ENCODE data around the gene NKAIN2. TPM values are rescaled to one million over a fixed set of nuclear protein-coding genes. Genes with fewer than 3 reads are reported as not detected.
"Not testable (repeated sequence)": the region's sequence is repeated elsewhere in the genome, so short reads cannot be mapped to it uniquely, and the experiment has no call there.

Gene NKAIN2
- total RNA-seq, 1 donor: 16.7 TPM

GRCh38 chr6:124400261-124400999 lies 596.8 kb downstream of the NKAIN2 start:
- DNase-seq (ENCODE audit: low read depth in 2 of 3, low spot score in 2 of 3): no peak

GRCh38 chr6:124410425-124410824 lies 606.8 kb downstream of the NKAIN2 start:
- DNase-seq (ENCODE audit: low read depth in 2 of 3, low spot score in 2 of 3): not testable (repeated sequence)

- DNase-seq (ENCODE audit: low read depth in 2 of 3, low spot score in 2 of 3): not testable (repeated sequence)
Observed at GRCh38 chr6:124412657-124413056, 609.0 kb downstream of the NKAIN2 start.

GRCh38 chr6:124420116-124420840 lies 616.6 kb downstream of the NKAIN2 start:
- DNase-seq (ENCODE audit: low read depth in 2 of 3, low spot score in 2 of 3): no peak

GRCh38 chr6:124423621-124424020 lies 620.0 kb downstream of the NKAIN2 start:
- peak in 2 of 3 donors; percentile 1 to 16 for DNase-seq (ENCODE audit: low read depth in 2 of 3, low spot score in 2 of 3)

- no peak for DNase-seq (ENCODE audit: low read depth in 2 of 3, low spot score in 2 of 3)
Observed at GRCh38 chr6:124430740-124431318, 627.2 kb downstream of the NKAIN2 start.

GRCh38 chr6:124432620-124433019 lies 629.0 kb downstream of the NKAIN2 start:
- peak in 1 of 3 donors; percentile 3 for DNase-seq (ENCODE audit: low read depth in 2 of 3, low spot score in 2 of 3)

- no peak for DNase-seq (ENCODE audit: low read depth in 2 of 3, low spot score in 2 of 3)
Observed at GRCh38 chr6:124433387-124434160, 629.9 kb downstream of the NKAIN2 start.

- no peak for DNase-seq (ENCODE audit: low read depth in 2 of 3, low spot score in 2 of 3)
Observed at GRCh38 chr6:124434421-124434820, 630.8 kb downstream of the NKAIN2 start.

- DNase-seq (ENCODE audit: low read depth in 2 of 3, low spot score in 2 of 3): no peak
Observed at GRCh38 chr6:124436803-124437202, 633.1 kb downstream of the NKAIN2 start.

- no peak for DNase-seq (ENCODE audit: low read depth in 2 of 3, low spot score in 2 of 3)
Observed at GRCh38 chr6:124438546-124439065, 634.9 kb downstream of the NKAIN2 start.

GRCh38 chr6:124441450-124441849 lies 637.8 kb downstream of the NKAIN2 start:
- DNase-seq (ENCODE audit: low read depth in 2 of 3, low spot score in 2 of 3): no peak

GRCh38 chr6:124443541-124443940 lies 639.9 kb downstream of the NKAIN2 start:
- peak in 2 of 3 donors; percentile 5 to 55 for DNase-seq (ENCODE audit: low read depth in 2 of 3, low spot score in 2 of 3)

- DNase-seq (ENCODE audit: low read depth in 2 of 3, low spot score in 2 of 3): no peak
Observed at GRCh38 chr6:124445581-124445980, 641.9 kb downstream of the NKAIN2 start.

- DNase-seq (ENCODE audit: low read depth in 2 of 3, low spot score in 2 of 3): peak in 1 of 3 donors; percentile 30
Observed at GRCh38 chr6:124446961-124447360, 643.3 kb downstream of the NKAIN2 start.

GRCh38 chr6:124459268-124459667 lies 655.6 kb downstream of the NKAIN2 start:
- DNase-seq (ENCODE audit: low read depth in 2 of 3, low spot score in 2 of 3): no peak

- DNase-seq (ENCODE audit: low read depth in 2 of 3, low spot score in 2 of 3): no peak
Observed at GRCh38 chr6:124462750-124463149, 659.1 kb downstream of the NKAIN2 start.

GRCh38 chr6:124463271-124463670 lies 659.6 kb downstream of the NKAIN2 start:
- DNase-seq (ENCODE audit: low read depth in 2 of 3, low spot score in 2 of 3): no peak

GRCh38 chr6:124464600-124464999 lies 660.9 kb downstream of the NKAIN2 start:
- not testable (repeated sequence) for DNase-seq (ENCODE audit: low read depth in 2 of 3, low spot score in 2 of 3)

- no peak for DNase-seq (ENCODE audit: low read depth in 2 of 3, low spot score in 2 of 3)
Observed at GRCh38 chr6:124466949-124467348, 663.3 kb downstream of the NKAIN2 start.

GRCh38 chr6:124467366-124467765 lies 663.7 kb downstream of the NKAIN2 start:
- no peak for DNase-seq (ENCODE audit: low read depth in 2 of 3, low spot score in 2 of 3)
